ENCODE data around the gene MBNL1.

GRCh38 chr3:152405915-152406802, 137.4 kb downstream of the MBNL1 start:
- no peak for TF ChIP-seq CTCF (conservative IDR thresholded peaks at IDR 0.05; ENCODE audit: low read depth, low read length)
- no peak for TF ChIP-seq POLR2A (IDR thresholded peaks at IDR 0.05; ENCODE audit: low read depth, low read length)
- TF ChIP-seq, protein P1, sequence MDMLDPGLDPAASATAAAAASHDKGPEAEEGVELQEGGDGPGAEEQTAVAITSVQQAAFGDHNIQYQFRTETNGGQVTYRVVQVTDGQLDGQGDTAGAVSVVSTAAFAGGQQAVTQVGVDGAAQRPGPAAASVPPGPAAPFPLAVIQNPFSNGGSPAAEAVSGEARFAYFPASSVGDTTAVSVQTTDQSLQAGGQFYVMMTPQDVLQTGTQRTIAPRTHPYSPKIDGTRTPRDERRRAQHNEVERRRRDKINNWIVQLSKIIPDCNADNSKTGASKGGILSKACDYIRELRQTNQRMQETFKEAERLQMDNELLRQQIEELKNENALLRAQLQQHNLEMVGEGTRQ (IDR thresholded peaks at IDR 0.05; ENCODE audit: low read depth, low read length) = no peak
